C4-2B (cell line): ENCODE results near the gene WDR7.

ENCODE experiments used
- H3K27ac ChIP-seq: fragments of 450-650 bp; 2 replicates; pipeline ENCODE4 v1.5.1; 2017
- ZFX ChIP-seq: fragments of 450-650 bp; IDR thresholded peaks from 2 replicates; pipeline ENCODE4 v1.6.1; 2017
- TF ChIP-seq, protein P1 (sequence below): fragments of 450-650 bp; conservative IDR thresholded peaks from 2 replicates; pipeline ENCODE4 v1.5.1; 2017; ENCODE audit warnings: mild to moderate bottlenecking

The WDR7 gene

DNA sequence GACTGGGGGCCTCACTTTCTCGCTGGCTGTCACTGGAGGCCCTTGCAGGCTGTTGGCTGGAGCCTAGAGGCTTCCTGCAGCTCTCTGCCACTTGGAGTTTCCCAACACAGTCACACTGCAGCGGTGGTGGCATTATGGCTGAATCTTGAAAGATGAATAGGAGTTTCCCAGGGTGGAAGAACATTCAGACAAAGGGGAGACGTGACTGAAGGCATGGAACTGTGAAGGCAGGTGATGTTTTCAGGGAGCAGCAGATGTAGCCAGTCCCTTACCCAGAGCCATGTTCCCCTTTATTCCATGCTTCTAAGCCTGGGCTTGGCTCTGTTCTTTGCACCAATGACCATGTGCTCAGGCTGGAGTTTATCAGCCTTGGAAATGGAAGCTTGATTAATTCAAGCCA is 389.0 kb downstream of the WDR7 start:
- TF ChIP-seq, protein P1, sequence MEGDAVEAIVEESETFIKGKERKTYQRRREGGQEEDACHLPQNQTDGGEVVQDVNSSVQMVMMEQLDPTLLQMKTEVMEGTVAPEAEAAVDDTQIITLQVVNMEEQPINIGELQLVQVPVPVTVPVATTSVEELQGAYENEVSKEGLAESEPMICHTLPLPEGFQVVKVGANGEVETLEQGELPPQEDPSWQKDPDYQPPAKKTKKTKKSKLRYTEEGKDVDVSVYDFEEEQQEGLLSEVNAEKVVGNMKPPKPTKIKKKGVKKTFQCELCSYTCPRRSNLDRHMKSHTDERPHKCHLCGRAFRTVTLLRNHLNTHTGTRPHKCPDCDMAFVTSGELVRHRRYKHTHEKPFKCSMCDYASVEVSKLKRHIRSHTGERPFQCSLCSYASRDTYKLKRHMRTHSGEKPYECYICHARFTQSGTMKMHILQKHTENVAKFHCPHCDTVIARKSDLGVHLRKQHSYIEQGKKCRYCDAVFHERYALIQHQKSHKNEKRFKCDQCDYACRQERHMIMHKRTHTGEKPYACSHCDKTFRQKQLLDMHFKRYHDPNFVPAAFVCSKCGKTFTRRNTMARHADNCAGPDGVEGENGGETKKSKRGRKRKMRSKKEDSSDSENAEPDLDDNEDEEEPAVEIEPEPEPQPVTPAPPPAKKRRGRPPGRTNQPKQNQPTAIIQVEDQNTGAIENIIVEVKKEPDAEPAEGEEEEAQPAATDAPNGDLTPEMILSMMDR = no peak
- no peak for TF ChIP-seq ZFX
- no peak overlapping the region for H3K27ac ChIP-seq

DNA sequence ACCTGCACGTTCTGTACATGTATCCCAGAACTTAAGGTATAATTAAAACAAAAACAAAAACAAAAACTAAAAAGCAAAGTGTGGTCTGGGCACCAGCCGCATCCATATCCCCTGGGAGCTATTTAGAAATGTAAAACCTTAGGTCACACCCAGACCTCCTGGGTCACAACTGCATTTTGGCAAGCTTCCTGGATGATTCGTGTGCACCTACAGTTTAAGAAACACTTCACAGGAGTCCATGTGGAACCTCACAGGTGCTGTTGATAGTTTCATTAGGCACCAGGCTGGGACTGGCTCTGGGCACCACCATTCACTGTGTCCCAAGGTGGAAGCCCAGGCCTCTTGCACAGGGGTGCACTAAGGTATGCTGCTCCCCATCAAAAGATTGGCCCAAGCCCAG is 392.1 kb downstream of the WDR7 start:
- no peak for TF ChIP-seq ZFX
- TF ChIP-seq, protein P1 = no peak
- no peak overlapping the region for H3K27ac ChIP-seq

DNA sequence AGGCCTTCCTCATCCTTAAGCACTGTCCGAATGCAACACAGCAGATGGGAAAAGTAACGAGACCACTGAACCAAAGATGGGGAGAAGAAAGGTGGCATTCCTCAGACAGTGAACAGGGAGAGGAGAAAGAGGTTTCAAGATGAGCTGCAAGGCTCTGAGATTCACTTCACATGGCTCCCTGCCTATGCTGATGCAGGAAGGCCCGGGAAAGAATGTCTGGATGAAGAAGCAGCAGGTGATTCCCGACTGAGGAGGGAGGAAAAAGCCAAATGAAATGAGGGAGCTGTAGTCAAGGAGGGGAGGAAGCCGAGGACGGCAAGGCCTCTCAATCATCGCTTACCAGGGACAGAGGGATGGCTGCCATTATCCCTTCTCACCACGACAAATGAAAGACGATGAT is 397.2 kb downstream of the WDR7 start:
- no peak overlapping the region for H3K27ac ChIP-seq
- TF ChIP-seq, protein P1 = no peak
- no peak for TF ChIP-seq ZFX

DNA sequence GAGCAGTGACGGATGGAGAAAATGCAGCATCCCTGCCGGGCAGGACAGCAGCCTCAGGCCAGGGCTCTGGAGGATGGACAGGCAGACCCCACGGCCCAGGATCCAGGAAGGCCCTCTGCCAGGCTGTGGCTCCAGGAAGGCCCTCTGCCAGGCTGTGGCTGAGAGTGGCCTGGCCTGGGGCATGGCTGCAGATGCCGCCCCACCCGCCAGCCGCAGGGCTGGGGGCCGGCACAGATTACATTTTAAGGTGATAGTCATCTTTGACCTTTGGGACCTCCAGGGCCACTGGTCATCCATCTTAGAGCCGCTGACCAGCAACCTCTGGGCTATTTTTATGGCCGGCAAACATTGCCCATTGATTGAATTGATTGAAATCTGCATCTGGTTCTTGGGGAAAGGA is 397.7 kb downstream of the WDR7 start:
- TF ChIP-seq, protein P1 = no peak
- no peak for TF ChIP-seq ZFX
- no peak overlapping the region for H3K27ac ChIP-seq

DNA sequence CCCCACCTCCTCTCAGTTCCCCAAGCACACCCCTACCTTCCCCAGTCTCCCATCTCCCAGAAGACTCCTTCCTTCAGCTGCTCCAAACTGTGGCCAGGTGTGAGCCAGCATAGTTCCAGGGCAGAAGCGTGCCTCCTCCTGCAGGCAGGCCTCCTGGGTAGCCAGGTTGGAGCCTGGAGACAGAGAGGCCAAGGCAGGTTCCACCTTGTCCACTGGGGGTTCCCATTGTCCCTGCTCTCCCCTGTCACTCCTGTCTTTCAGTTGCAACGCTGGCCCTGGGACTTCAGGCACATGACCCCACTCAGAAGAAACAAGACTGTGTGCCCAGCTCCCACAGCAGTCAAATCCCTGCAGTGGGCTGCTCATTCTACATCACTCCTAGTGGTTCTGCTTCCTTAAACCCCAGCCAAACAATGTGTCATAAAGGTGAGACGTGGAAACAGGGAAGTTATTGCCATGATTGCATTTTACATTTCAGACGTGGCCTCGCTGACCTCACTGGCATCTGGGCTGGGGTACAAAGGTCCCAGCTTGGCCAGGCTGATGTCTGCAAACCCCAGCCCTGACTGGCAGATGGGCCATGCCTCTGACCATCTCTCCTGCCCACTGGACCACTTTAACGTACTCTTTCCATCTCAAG is 399.3 kb downstream of the WDR7 start:
- TF ChIP-seq, protein P1 = no peak
- no peak for TF ChIP-seq ZFX
- H3K27ac ChIP-seq = no peak overlapping the region

DNA sequence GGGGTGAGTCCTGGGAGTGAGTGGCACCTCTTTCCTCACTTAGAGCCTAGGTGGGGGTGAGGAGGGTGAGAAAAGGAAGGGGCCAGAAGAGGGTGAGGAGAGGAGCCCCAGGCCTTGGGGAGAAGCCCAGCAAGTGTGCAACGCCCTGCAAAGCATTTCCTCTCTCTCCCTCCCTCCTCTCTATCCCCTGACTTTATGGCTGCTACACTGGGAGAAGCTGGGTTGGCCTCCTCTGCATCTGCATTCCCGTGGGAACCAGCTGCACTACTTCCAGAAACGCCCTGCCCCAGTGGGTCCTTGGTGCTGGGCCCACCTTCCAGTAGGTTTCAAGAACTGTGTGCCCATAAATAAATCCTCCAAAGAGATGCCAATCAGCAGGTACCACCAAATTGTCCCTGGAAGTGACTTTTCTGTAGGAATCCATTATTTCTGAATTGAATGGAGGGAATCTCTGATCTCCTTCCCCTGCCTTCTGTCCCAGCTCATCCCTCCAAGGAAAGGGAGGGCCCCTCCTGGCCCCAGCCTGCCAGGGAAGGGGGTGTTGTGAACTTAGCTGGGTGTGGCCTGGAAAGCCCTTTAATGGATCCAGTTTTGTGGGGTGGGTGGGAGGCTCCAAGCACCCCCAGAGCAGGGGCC is 400.0 kb downstream of the WDR7 start:
- no peak for TF ChIP-seq ZFX
- TF ChIP-seq, protein P1 = no peak
- no peak overlapping the region for H3K27ac ChIP-seq

DNA sequence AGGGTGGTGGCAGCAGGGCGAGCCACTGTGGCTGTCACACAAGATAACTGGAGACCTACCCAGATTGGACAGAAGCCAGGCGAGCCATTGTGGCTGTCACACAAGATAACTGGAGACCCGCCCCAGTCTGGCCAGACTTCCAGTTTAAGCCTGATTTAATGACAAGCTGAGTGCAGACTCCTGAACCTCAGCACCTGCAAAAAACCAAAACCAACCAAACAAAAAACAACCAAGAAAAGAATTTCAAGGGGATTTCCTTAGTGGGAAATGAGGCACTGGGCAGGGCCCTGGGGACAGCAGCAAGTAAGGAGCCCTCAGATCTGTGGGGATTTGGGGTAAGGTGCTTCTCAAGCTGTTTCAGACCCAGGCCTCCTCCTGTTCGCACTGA is 400.5 kb downstream of the WDR7 start:
- no peak overlapping the region for H3K27ac ChIP-seq
- no peak for TF ChIP-seq ZFX
- TF ChIP-seq, protein P1 = no peak
